ENCODE measurements around the gene LPAR3.

DNA sequence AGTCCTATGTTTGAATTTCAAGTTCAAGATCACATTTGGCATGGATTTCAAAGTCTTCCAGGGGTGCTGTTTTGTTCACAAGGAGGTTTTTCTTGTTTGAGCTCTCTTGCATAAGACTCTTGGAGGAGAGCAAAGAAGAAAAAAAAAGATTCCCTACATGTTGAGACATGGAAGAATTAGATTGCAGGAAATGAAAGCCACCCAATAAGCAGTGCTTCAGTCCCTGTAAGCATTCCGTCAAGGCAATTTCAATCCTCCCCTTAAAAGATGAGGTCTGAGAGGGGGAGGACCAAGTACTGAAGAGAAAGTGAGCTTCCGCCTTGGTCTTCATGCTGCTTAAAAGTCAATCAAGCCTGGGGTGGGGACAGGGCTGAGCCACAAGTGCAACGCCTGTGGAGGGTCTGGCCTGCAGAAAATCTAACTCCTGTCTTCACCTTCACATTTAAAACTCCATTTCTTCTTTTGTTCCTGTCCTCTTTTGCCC is 50.2 kb downstream of the LPAR3 start:
- TF ChIP-seq, protein P1, sequence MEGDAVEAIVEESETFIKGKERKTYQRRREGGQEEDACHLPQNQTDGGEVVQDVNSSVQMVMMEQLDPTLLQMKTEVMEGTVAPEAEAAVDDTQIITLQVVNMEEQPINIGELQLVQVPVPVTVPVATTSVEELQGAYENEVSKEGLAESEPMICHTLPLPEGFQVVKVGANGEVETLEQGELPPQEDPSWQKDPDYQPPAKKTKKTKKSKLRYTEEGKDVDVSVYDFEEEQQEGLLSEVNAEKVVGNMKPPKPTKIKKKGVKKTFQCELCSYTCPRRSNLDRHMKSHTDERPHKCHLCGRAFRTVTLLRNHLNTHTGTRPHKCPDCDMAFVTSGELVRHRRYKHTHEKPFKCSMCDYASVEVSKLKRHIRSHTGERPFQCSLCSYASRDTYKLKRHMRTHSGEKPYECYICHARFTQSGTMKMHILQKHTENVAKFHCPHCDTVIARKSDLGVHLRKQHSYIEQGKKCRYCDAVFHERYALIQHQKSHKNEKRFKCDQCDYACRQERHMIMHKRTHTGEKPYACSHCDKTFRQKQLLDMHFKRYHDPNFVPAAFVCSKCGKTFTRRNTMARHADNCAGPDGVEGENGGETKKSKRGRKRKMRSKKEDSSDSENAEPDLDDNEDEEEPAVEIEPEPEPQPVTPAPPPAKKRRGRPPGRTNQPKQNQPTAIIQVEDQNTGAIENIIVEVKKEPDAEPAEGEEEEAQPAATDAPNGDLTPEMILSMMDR (IDR thresholded peaks at IDR 0.05): no peak
- no peak for TF ChIP-seq POLR2A (IDR thresholded peaks at IDR 0.05)
